Hepatocyte (in vitro differentiated cells): ENCODE results near the gene NDUFA5.

Experiments
- CTCF ChIP-seq: fragments of 200-600 bp; sonication (generic); IDR thresholded peaks from 2 replicates; pipeline ENCODE4 v1.5.1; 2016; ENCODE audit warnings: antibody characterized with exemption, mild to moderate bottlenecking; ENCODE audit not compliant: poor library complexity
- EZH2 ChIP-seq: fragments of 200-600 bp; sonication (generic); IDR thresholded peaks from 2 replicates; pipeline ENCODE4 v1.6.1; 2016; ENCODE audit warnings: antibody characterized with exemption, mild to moderate bottlenecking, borderline replicate concordance

GRCh38 chr7:123548406-123548805, 9.2 kb downstream of the NDUFA5 start:
- no peak for TF ChIP-seq CTCF
- no peak for TF ChIP-seq EZH2
